GM20431 (cell line): Measurements from ENCODE around the gene CDK6.
"Not testable (repeated sequence)": the region's sequence is repeated elsewhere in the genome, so short reads cannot be mapped to it uniquely, and the experiment has no call there.

Experiments used
- in situ Hi-C: fragments of 300-500 bp; cut with MseI, MboI; formaldehyde crosslinking; loops from one replicate; pipeline ENCODE4 v1.15.0; 2020; ENCODE audit warnings: low sequenced_read_pairs; ENCODE audit not compliant: unreplicated experiment

The CDK6 gene

GRCh38 chr7:92748495-92748894 lies 87.9 kb downstream of the CDK6 start:
- in situ Hi-C loops: no loop called here

- in situ Hi-C loops: no loop called here
Observed at GRCh38 chr7:92747041-92747835, 89.1 kb downstream of the CDK6 start.

GRCh38 chr7:92745241-92745640 lies 91.1 kb downstream of the CDK6 start:
- in situ Hi-C loops: no loop called here

GRCh38 chr7:92744180-92744579 lies 92.2 kb downstream of the CDK6 start:
- in situ Hi-C loops: not testable (repeated sequence)

GRCh38 chr7:92742186-92742585 lies 94.2 kb downstream of the CDK6 start:
- in situ Hi-C loops: no loop called here

GRCh38 chr7:92740700-92741126 lies 95.7 kb downstream of the CDK6 start:
- in situ Hi-C loops: no loop called here

- in situ Hi-C loops: no loop called here
Observed at GRCh38 chr7:92740134-92740533, 96.2 kb downstream of the CDK6 start.

- in situ Hi-C loops: no loop called here
Observed at GRCh38 chr7:92739091-92739490, 97.3 kb downstream of the CDK6 start.

GRCh38 chr7:92737706-92738105 lies 98.7 kb downstream of the CDK6 start:
- in situ Hi-C loops: no loop called here

GRCh38 chr7:92736870-92737269 lies 99.5 kb downstream of the CDK6 start:
- in situ Hi-C loops: no loop called here

GRCh38 chr7:92735707-92736106 lies 100.7 kb downstream of the CDK6 start:
- in situ Hi-C loops: no loop called here

- in situ Hi-C loops: no loop called here
Observed at GRCh38 chr7:92732316-92733036, 103.9 kb downstream of the CDK6 start.

GRCh38 chr7:92731335-92732063 lies 104.9 kb downstream of the CDK6 start:
- in situ Hi-C loops: no loop called here

- in situ Hi-C loops: no loop called here
Observed at GRCh38 chr7:92730808-92731207, 105.6 kb downstream of the CDK6 start.

GRCh38 chr7:92729751-92730150 lies 106.6 kb downstream of the CDK6 start:
- in situ Hi-C loops: no loop called here

- in situ Hi-C loops: no loop called here
Observed at GRCh38 chr7:92729172-92729571, 107.2 kb downstream of the CDK6 start.

GRCh38 chr7:92727755-92728154 lies 108.6 kb downstream of the CDK6 start:
- in situ Hi-C loops: no loop called here

GRCh38 chr7:92725161-92725925 lies 111.0 kb downstream of the CDK6 start:
- in situ Hi-C loops: no loop called here

- in situ Hi-C loops: no loop called here
Observed at GRCh38 chr7:92723943-92724342, 112.4 kb downstream of the CDK6 start.

GRCh38 chr7:92723205-92723604 lies 113.2 kb downstream of the CDK6 start:
- in situ Hi-C loops: no loop called here
